ENCODE data around the gene SPATA31D4.

The SPATA31D4 gene

DNA sequence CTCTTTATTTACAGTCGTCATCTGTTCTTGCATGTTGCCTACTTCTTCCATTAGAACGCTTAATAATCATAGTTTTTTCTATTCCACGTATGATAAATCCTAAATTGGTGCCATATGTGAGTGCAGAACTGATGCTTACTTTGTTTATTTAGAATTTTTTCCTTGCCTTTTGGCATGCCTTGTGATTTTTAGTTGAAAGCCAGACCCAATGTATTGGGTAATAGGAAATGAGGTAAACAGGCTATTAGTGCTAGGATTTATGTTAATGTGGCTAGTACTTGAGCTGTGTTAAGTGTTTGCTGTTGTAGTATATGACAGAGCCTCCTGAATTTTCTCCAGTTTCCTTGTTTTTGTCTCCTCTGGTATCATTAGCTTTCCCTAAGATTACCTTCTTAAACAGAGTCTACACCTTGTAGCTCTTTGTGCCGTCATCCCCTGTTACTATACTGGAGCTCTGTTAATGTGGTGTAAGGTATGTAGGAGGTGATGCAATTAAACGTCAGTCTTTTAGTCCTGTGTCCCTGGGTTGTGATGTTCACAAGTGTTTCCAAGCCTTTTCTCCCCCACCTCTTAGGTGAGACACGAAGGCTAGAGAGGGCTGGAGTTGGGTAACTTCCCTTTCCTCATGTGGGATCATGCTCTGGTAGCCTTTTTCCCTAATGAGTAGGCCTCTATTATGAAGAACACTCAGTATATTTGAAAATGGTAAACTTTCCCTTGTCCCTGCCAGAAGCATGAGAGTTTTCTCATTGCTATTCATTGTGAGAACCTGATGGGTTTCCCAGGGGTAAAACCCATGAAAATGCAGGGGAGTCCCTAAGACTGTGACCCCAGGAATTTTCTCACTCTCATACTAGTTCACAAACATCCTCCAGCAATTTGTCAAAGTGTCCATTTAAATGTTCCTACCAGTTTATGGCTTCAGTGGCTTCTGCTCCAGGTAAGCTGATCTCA lies 36.3 kb downstream of the SPATA31D4 start:
- peak; percentile 92 for DNase-seq (ENCODE audit: low read depth)

DNA sequence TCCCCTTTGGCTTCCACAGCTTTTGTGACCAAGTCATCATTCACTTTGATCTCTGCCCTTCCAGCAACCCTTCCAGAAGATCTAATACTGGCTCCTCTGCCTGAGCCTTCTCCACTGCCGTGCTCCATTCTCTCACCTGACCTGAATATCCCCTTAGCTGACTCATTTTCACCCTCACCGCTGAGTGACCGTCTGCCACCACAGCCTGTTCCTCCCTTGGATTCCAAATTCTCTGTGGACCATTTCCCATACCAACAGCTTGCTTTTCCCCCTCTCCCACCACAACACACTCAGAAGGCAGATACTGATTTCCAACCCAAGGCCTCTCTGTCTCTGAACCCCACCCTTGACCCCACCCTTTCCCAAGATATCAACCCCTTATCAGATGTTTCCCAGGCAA lies 39.8 kb downstream of the SPATA31D4 start:
- DNase-seq (ENCODE audit: low read depth), result no peak

DNA sequence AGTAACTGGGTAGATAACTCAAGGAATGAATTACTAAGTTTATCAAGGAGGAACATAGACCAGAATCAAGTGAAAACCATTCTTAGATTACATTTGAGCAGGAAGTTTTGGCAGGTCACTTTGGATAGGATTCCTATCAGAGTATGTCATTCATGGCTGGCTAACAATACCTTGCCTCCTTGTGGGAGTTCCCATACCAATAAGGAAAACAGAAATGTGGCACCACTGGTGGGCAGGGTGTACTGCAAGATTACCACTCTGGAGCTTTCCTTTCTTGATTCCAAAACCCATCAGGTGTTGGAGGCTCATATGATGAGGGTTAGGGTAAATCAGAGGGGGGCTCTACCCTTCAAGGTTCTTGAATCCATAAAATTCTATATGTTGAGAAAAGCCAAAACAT lies 41.7 kb downstream of the SPATA31D4 start:
- DNase-seq (ENCODE audit: low read depth), result peak; percentile 14

DNA sequence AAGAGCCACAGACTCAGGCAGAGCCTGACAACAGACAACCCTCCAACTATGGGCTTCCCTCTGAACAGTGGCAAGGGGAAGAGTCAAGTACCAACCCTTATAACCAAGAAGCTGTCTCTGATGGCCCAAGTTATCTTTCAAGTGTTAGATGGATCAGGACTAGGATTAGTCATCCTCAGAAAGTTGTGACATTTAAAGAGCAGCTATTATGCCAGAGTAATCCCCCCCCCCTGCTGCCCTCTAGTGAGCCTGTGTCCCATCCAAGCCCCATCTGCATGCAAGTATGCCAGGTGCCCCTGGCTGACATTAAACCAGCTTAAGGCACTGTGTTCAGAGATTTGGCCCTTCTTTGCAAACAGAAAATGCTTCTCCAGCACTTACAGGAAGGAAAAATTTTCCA lies 43.5 kb downstream of the SPATA31D4 start:
- no peak for DNase-seq (ENCODE audit: low read depth)

DNA sequence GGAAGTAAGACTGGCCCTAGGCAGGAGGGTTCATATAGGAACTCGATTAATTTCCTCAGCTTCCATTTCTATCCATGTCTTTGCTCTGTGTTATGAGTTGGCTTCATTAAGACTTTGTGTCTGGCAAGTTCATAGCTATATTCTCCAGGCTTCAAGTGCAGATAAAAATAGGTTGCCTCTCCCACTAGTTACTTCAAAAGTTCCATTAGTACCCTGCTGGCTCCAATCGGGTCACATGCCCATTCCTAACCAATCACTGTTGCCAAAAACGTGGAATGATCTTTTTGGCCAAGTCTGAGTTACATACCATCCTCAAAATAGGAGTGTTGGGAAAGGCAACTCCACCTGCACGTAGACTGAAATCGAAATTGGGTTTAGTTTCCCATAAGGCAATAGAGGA lies 46.5 kb downstream of the SPATA31D4 start:
- DNase-seq (ENCODE audit: low read depth), result no peak

DNA sequence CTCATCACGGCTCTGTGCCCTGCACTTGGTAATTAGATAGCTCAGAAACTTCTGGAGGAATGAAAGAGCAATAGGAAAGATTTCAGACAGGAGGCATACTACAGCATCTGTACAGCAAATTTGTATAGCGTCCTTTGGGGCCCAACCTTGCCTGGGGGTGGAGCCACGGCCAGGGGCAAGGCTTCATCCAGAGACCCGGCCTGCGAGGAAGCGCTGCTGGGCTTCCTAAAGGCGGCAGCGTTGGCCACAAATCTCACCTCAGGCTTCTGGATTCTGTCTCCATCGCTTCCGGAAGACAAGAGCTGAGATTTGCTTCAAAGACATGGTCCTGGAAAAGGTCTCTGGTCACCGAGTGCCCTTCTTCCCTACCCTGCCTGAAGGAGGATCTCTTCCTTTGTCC lies 48.1 kb downstream of the SPATA31D4 start:
- DNase-seq (ENCODE audit: low read depth), result no peak

DNA sequence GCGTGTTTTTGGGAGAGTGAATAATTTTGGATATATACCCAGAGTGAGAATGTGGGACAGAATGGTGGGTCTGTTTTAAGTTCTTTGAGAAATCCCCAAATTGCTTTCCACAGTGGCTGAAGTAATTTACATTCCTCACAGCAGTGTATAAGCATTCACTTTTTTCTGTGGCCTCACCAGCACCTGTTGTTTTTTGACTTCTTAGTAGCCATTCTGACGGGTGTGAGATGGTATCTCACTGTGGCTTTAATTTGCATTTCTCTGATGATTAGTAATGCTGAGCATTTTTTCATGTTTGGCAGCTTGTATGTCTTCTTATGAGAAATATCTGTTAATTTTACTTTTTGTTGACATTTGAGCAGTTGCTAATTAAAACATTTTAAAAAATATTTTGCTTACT lies 51.0 kb downstream of the SPATA31D4 start:
- DNase-seq (ENCODE audit: low read depth), result no peak

DNA sequence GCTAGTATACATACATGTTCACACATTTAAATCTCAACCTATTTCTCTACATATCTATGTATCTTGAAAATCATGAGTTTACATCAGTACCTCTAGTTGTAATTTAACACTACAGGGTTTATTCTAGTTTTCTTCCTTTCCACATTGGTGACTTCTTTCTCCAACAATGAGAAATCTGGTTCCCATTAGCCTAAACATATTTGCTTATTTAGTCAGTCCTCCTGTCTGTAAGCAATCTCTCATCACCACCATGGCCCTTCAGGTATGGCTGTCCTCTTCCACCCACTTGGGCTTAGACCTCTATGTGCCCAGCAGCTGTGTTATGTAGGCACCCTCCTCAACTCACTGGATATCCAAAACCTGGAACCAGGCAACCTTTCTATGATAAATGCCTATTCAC lies 52.3 kb downstream of the SPATA31D4 start:
- peak; percentile 43 for DNase-seq (ENCODE audit: low read depth)

DNA sequence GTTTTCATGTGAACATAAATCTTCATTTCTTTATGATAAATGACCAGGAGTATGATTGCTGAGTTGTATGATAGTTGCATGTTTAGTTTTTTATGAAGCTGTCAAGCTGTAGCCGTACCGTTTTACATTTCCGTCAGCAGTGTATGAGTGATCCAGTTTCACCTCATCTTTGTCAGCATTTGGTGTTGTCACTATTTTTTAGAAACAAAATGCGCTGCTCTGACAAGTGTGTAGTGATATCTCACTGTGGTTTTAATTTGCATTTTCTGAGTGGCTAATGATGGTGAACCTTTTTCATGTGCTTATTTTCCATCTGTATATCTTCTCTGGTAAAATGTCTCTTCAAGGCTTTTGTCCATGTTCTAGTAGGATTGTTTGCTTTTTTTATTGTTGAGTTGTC lies 53.7 kb downstream of the SPATA31D4 start:
- no peak for DNase-seq (ENCODE audit: low read depth)
